ENCODE results near the gene STRIP1.

STRIP1 gene

DNA sequence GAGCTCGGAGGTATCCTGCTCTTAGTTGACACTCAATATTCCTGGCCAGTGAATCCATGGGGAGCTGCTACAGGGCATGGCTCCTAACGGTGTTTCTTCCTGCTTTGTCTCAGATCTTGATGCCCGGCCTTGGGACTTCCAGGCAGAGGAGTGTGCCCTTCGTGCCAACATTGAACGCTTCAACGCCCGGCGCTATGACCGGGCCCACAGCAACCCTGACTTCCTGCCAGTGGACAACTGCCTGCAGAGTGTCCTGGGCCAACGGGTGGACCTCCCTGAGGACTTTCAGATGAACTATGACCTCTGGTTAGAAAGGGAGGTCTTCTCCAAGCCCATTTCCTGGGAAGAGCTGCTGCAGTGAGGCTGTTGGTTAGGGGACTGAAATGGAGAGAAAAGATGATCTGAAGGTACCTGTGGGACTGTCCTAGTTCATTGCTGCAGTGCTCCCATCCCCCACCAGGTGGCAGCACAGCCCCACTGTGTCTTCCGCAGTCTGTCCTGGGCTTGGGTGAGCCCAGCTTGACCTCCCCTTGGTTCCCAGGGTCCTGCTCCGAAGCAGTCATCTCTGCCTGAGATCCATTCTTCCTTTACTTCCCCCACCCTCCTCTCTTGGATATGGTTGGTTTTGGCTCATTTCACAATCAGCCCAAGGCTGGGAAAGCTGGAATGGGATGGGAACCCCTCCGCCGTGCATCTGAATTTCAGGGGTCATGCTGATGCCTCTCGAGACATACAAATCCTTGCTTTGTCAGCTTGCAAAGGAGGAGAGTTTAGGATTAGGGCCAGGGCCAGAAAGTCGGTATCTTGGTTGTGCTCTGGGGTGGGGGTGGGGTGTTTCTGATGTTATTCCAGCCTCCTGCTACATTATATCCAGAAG, 19.4 kb downstream of the STRIP1 start:
- DNase-seq, result peak; percentile 82

DNA sequence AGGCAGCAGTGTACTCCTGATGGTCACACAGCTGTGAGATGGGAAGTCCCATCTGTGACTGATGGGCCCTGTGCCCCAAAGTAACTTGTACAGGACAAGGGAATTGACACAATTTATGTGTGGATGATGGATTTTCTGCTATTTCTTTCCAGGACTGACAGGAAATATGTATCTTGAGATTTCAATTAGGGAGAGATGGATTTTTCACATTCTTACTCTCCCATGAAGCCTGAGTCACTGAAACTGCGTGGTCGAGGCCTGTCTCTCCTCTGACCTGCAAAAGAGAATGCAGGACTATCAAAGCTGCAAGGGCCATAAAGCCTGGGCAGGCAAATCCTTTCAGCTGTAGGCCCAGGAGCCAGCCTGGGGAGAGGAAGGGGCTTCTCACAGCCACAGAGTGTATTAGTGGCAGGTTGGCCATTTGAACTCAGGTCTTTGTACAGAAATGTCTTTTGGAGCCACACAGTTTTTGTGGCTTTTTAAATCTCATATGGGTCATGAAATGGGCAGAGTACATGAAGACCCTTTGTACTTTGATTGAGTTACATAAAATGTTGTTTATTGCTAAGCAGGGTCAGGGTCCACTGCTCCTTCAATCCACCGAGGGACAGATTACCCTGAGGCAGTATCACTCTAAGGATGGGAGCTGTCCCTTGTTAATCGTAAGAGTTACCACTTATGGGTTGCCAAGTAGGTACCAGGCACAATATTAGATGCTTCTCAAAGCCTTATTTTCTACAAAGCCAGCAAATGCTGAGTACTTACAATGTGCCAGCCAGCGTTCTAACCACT, 21.3 kb downstream of the STRIP1 start:
- DNase-seq, result no peak

DNA sequence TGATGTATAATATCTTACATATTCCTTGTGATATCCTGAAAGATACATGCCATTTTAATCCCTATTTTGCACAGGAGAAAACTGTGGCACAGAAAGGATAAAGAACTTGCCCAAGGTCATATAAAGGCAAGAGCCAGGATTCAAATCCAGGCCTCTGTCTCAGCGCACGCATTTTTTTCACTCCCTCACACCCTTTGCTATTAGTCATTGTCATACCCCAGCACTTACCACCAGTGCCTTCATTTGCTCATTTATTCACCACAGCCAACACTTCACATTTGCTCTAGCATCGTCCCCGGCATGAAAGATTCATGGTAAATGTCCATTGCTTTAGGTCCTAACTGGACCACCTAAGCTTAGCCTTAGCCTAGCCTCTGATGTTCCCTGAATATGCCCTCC, 21.9 kb downstream of the STRIP1 start:
- DNase-seq, result no peak

DNA sequence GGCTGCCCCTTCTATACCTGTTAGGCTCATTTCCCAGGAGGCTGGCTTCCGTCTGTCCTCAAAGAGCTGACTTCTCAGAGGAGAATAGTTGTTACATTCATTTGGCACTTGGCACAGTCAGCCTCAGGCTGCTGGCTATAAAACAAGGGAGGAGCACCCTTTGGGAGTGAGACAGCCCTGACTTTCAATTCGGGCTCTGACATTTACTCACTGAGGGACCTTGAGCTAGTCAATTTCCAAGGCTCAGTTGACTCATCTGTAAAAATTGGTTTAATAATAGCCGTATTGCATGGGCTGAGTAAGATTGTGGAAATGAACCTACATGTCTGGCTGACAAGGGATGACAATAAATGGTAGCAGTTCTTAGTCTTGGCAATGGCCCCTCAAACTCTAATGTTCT, 22.4 kb downstream of the STRIP1 start:
- DNase-seq, result no peak

DNA sequence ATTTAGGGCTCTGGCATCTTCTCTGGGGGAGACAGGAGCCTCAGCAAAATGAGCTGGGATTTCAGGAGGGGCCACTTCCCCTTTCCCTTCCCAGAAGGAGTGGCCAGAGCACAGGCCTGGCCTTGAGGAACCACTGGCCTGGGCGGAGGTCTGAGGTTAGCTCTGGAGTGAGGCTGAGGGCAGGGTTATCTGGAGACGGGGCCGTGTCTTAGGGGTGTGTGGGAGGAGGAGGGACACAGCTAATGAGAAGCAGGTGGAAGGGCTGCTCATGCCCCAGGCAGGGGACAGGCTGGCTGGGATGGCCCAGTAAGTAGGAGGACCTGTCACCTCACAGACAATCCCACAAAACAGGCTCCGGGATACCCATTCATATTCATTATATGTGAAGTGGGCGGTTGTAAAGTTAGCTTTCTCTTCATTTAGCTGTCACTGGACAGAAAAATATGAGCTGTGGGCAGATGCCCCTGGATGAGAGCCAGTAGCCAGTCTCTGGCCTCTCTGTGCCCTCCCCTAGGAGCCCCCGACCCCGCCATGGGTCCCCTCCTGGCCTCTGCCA, 23.6 kb downstream of the STRIP1 start:
- DNase-seq, result no peak

DNA sequence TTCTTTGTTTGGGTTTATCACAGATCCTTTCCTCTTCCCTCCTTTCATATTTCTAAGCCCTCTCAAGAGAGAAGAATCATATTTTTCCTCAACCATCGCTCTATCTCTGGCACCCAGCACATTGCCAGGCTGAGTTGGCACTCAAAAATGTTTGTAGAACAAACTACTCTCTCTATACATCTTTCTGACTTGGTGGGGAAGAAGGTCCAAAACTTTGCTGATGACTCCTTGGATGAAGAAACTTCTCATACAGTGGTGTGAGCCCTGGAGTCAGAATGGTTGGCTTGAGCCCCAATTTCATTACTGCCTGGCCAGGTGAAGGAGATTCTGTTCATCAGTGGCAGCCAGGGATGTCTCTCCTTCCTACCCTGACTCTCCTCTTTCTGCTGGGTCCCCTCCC, 24.2 kb downstream of the STRIP1 start:
- no peak for DNase-seq

DNA sequence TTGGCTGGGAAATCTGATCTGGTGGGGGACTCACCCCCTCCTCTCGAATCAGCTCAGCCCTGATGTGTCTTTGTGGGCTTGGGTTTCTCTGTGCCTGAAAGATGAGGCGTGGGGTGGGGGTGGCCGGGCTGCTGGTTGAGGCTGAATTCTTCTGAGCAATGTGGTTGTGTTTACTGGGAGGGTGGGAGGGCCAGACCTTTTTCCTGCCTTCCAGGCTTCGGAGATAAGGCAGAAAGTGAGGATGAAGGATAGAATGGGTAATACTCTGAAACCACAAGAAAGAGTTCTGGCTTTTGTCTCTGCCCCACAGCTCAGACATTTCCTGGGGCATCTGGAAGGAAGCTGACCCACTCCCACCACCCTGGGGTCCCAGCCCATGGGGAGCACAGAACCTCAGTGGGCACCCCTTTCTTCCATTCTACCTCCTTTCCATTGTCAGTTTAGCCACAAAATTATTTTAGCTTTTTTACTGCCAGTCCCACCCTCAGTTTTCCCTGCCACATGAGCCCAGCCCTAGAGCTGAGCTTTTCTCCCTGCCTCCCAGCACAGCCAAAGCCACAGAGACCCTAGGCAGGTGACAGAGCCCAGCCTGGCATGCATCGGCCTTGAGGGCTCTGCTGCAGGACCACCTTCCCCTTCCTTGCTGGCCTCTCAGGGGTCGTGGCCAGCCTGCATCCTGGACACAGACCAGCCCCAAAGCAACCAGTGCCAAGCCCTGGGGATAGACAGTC, 24.9 kb downstream of the STRIP1 start:
- DNase-seq, result no peak

DNA sequence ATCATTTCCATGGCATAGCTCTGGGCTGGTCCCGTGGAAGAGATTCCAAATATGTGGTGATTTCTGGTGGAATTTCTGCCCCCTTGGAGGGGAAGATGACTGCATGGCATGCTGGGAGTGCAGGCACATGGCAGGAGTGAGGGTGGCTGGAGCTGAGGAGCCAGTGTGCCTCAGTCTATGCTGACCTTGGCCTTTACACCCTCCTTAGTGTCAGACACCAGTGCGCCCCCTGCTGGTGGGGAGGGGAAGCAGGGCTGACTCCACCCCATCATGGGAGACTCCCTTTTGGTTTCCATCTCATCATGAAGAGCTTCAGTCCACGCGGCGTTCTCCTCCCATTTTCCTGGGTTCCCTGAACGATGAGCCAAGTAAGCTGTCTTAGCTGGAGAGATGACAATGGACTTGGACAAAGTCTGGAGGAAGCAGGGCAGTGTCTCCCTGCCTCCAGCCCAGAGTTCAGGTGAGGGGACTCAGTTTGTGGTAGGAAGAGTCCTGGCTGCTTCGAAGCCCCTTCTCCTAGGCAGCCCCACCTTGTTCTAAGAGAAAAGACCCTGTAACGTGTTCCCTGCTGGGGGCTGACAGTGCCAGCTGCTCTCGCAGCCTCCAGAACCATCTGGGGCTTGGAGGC, 25.7 kb downstream of the STRIP1 start:
- DNase-seq, result peak; percentile 83 to 84

DNA sequence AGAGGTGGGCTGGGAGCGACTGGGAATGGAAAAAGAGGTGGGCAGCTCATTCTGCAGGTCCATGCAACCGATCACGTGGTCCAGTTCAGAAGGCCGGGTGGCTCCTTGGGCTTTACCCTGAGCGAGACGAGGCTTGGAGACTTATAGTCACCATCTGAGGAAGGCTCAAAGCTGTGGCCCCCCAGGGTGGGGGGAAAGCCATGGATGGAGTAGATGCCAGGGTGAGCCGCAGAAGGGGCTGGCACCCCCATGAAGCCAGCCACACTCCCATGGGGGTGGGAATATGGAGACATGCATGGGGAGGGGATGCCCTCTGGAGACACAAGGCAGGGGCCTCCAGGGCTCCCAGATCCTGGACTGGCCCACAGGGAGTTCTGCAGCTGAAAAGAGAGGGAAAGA, 26.2 kb downstream of the STRIP1 start:
- no peak for DNase-seq

DNA sequence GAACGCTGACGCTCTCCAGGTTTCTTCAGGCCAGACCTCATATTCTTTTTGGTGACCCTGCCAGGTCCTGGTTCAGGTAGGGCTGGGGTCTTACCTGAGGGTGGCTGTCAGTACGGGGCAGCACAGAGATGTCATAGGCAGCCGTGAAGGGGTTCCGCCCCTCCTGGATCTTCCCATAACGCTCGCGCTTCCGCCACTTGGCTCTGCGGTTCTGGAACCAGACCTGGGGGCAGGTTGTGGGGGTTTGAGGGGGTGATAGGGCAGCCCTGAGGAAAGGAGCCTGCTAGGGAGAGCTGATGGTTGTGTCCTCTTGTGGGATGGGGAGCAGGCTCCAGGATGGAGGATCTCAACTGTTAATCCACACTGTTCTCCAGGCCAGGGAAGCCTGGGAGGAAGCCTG, 26.9 kb downstream of the STRIP1 start:
- no peak for DNase-seq

DNA sequence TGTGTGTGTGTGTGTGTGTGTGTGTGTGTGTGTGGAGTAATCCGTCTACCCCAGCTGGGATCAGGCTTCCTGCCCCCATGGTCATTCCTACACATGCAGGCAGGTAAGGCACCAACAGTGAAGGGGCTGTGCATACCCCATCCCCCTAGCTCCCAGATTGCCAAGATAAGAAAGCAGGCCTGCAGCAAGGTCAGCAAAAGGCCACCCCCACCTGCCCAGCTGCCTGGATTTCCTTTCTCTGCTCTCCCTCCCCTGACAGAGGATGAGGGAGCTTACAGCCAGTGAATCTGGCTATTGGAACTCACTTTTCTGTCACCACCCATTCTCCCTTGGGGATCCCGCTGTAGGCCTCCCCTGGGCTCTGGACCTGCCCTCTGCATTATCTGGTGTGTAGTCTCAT, 28.2 kb downstream of the STRIP1 start:
- no peak for DNase-seq

DNA sequence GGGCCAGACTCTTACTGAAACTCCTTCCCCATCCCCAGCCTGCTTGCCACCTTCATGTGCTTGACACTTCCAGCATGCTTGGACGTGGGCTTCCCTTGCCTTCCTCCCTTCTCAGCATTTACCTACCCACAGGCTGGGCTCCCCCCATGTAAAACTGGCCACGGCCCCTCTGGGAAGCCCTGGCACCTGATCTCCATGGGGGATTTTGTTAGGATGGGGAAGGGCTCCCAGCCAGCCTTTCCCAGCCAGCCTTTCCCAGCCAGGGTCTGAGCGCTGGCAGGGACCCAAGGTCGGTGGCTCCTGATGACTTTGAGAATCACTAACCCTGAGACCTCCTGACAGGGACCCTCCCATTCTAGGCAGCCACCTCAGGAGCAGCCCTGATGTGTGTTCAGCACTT, 29.4 kb downstream of the STRIP1 start:
- DNase-seq, result no peak

DNA sequence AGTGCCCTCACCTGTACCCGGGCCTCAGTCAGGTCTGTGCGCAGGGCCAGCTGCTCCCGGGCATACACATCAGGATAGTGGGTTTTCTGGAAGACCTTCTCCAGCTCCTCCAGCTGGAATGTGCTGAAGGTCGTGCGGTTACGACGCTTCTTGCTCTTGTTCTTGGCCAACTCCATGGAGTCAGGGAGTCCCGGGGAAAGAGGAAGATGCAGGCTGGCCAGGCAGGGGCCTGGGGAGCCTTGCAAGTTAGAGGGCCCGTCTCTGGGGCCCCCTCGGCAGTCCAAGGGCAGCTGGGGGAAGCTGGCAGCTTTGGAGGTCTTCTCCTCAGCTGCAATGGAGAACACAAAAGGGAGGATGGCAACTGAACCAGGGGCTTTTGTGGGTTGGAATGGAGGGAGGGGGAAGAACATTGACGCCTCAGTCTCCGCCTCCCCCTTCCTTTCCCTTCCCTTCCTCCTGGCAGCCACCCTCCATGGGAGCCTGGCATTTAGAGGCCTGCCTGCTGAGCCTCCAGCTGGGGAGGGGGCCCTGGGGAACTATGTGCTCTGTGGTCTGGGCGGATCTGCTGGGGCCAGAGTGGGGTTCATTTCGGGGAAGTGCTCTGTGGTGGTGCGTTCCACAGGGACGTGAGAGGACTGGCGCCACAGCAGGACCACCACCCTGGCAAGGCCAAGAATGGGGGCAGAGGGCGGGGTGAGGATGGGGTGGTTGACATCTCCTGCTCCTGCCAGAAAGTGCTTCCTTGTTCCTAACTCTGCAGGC, 30.3 kb downstream of the STRIP1 start:
- no peak for DNase-seq

DNA sequence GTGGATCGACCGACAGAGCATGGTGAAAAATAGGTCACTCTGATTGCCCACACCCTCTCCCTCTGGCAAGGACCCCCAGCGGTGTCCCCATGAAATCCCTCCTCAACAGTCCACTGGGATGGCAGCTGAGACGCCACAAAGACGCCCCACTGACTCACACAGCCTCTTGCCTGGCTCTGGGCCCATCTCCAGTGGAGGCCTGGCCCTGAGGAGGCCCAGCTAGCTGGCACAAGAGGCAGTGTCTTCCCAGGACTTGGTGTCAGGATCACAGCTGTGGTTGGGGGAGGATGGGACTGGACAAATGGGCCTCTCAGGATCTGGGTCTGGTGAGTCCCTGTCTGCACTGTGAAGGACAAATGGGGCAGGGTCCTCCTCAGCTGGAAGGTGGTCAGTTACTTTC, 31.4 kb downstream of the STRIP1 start:
- DNase-seq, result no peak

DNA sequence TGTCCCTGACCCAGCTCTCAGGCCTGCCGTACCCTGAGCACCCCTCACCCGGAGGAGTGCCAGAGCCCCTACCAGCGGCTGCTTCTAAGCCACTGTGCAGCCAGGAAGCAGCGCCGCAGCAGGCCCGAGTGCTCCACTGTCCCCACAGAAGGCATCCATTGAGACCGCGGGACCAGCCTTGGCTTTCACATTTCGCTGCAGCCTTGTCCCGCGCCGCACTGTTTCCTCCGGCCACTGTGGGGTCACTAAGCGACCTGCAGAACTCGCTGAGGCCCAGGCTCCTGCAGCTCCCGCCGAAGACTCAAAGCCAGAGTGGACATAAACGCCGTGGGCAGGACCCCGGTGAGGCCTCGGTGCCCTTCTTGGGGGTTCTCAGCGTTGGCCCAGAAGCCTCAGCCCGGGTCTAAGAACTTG, 33.1 kb downstream of the STRIP1 start:
- no peak for DNase-seq

DNA sequence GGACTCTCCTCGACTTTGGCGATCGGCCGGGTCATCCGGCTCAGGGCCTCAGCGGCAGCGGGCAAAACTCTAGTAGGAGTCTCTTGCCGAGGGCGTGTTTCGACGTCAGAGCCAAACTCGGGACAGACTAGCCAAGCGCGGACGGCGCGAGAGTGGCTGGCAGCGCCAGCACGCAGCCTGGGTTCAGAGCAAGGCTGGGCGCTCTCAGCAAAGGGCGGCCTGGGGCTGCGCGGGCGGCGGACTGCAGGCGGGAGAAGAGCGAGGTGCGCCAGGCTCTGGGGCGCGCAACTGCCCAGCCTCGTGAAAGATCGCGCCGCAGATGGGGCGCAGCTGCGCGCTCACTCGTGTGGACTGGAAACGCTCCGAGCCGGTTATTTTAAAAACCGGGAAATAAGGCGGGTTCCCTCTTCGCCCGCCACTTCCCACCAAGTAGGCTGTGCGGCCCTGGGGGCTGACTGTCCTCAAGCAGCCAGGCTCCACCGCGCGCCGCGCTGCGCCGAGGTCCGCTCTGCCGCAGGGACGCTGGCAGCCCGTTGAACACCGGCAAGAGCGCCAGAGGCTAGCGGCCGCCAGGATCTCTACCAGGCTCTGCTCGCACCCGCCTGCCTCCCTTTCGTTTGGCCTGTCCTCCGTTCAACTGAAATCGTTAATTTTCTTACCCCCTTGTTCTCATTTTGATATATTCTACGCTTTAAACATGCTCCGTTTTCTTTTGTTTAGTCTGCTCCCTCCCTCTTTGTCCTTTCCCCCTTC, 33.6 kb downstream of the STRIP1 start:
- DNase-seq, result peak in 1 of 2 donors; percentile 11

DNA sequence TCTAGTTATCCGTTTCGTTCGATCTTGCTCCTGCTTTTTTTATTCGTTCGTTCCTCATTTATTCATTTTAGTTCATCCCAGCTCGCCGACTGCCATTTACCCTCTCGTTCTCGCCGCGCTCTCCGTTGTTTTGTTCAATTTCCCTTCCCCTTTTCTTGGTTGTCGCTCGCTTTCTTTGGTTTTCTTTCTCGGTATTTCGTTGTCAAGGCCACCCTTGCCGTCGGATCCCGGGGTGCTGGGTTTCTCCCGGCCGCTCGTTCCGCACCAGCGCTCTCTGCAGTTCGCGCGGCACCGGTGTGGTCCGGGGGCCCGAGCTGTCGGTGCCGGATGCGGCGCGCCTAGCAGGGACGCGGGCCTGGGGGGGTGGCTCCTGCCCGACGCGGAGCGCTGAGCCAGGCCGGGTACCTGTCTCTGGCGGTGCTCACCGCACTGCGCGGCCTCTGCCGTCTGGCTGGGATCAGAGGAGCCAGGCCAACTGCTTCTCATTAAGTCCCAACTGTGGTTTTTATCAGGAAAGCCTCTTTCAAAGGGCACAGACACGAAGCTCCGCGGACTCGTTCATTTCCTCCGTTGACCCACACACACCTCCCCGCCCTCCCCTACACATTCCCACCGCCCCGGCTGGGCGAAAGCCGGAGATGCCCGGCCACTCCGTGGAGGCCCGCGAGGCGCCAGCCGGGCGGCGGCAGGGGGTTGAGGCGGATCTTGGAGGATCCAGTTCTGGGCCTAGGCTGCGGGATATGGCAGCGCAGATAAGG, 34.4 kb downstream of the STRIP1 start:
- peak in 1 of 2 donors; percentile 44 for DNase-seq

DNA sequence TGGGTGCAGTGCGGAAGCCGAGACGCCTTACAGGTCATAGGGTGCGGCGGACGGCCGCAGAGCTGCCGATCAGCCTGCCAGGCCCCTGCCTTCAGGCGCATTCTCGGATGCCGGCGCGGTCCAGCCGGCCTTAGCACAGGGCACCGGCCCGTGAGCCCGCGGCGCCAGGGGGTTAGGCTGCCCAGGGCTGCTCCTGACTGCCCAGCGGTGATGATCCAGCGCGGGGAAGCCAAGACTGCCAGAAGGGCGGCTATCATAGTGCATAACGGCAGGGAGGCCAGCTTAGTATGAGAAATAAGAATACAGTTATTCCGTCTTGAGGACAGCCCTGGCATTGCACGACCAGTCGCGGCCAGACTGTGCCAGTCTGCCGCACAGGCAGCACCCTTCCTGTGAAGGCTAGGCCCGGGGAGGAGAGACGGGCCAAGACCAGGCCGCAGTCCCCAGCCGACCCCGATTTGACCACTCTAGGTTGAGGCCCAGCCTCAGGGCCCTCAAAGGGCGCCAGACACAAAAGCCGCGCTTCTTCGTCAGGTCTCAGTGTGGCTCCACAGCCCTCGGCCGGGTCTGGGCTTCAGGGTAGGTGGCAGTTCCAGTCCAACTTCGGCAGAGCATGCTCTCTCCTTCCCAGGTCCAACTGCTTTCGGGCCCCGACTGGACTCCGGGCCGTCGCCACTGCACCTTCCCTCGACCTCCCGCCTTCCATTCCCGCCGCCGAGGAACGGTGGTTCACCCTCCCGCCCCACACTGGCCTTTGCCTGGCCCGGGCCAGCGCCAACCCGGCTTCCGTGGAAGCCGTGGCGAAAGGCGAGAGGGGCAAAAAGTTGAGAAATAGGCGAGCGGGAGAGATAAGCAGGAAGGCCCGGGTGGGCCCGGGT, 35.2 kb downstream of the STRIP1 start:
- DNase-seq, result peak in 1 of 2 donors; percentile 20

DNA sequence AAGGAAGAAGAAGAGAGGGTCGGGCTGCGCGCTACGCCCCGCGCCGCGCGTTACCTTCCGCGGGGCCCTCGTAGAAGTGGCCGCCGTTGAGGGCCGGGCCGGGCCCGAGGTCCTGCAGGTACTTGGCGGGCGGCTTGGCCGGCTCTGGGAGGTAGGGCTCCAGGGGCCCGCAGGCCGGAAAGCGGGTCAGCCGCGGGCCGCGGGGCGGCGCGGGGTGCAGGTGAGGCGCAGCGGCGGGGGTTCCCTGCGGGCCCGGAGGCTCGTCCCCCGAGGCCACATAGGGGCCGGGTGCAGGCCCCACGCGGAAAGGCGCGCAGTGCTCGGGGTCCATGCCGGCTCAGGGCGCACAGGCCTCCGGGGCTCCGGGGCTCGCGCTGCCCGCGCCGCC, 35.9 kb downstream of the STRIP1 start:
- no peak for DNase-seq

All from stimulated activated CD4-positive, alpha-beta T cell treated with anti-CD3 and anti-CD28 coated beads, Interleukin-2, amount 100 ng/mL, for 24 hours (primary cell).